NT2/D1 (cell line): Measurements from ENCODE around the gene NEK3.

Source experiments
- DNase-seq: peaks from one replicate; pipeline ENCODE4 v3.0.0-alpha.2; 2011; ENCODE audit warnings: low read depth, low spot score
- H3K27me3 ChIP-seq: 2 replicates; pipeline ENCODE4 v1.6.0; 2011; ENCODE audit warnings: mild to moderate bottlenecking; ENCODE audit not compliant: insufficient read length, insufficient read depth
- H3K36me3 ChIP-seq: 2 replicates; pipeline ENCODE4 v1.6.1; 2011; ENCODE audit warnings: mild to moderate bottlenecking, low read length, mixed read lengths; ENCODE audit not compliant: insufficient read depth, insufficient read length
- H3K4me1 ChIP-seq: 2 replicates; pipeline ENCODE4 v1.5.1; 2011; ENCODE audit not compliant: insufficient read depth, insufficient read length
- H3K4me3 ChIP-seq: 2 replicates; pipeline ENCODE4 v1.5.1; 2011; ENCODE audit warnings: low read depth; ENCODE audit not compliant: insufficient read length
- H3K9ac ChIP-seq: 2 replicates; pipeline ENCODE4 v1.6.0; 2011; ENCODE audit warnings: low read depth; ENCODE audit not compliant: insufficient read length
- H3K9me3 ChIP-seq: 2 replicates; pipeline ENCODE4 v1.5.1; 2011; ENCODE audit warnings: mild to moderate bottlenecking, low read length; ENCODE audit not compliant: insufficient read depth
- SUZ12 ChIP-seq: IDR thresholded peaks from 2 replicates; pipeline ENCODE4 v1.6.1; 2011; ENCODE audit not compliant: insufficient read length, insufficient read depth; ENCODE audit errors: extremely low read depth
- YY1 ChIP-seq: IDR thresholded peaks from 2 replicates; pipeline ENCODE4 v1.6.1; 2011; ENCODE audit not compliant: insufficient read length, insufficient read depth
- ZNF274 ChIP-seq: IDR thresholded peaks from 2 replicates; pipeline ENCODE4 v1.6.1; 2011; ENCODE audit warnings: mild to moderate bottlenecking, low read depth, low read length

The NEK3 gene

DNA sequence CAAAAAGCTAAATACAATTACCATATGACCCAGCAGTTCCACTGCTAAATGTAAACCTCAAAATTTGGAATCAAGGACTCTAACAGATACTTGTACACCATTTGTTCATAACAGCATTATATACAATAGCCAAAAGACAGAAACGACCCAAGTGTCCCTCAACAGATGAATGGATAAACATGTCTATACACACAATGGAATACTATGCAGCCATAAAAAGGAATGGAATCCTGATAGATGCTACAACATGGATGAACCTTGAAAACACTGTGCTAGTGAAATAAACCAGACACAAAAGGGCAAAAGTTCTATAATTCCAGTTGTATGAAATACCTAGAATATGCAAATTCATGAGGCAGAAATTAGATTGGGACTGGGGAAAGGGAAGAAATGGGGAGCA is 12.2 kb downstream of the NEK3 start:
- DNase-seq = no peak
- TF ChIP-seq ZNF274 = no peak
- no peak for TF ChIP-seq SUZ12
- no peak for TF ChIP-seq YY1
- no peaks in the 10 kb centered on the region for H3K27me3 ChIP-seq
- H3K4me3 ChIP-seq = no peak overlapping the region
- no peak overlapping the region for H3K9ac ChIP-seq
- no peaks in the 10 kb centered on the region for H3K36me3 ChIP-seq
- H3K9me3 ChIP-seq = no peaks in the 10 kb centered on the region
- H3K4me1 ChIP-seq = no peaks in the 10 kb centered on the region

DNA sequence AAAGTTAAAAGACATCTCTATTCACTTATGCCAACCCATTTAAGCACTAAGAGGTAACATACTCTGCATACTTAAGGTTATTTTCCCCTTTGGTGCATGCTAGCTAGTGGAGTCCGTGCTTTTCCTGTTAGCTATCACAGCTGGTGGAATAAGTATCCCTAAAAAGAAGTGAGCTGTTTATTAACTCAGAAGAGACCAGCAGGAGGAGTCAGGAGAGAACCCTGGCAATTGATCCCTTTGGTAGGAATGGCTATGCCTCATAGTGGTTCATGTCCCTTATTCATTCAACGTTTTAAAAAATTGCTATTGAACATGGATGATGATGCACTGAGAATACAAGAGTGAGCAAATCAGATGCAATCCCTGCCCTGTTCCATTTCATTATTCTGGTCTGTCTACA is 18.1 kb downstream of the NEK3 start:
- no peak for DNase-seq
- Histone ChIP-seq H3K4me1 (no peaks in the 10 kb centered on the region), H3K9me3 (no peaks in the 10 kb centered on the region), H3K4me3 (no peak overlapping the region), H3K9ac (no peak overlapping the region), H3K27me3 (no peaks in the 10 kb centered on the region), H3K36me3 (no peaks in the 10 kb centered on the region)
- TF ChIP-seq YY1 (no peak), SUZ12 (no peak), ZNF274 (no peak)

DNA sequence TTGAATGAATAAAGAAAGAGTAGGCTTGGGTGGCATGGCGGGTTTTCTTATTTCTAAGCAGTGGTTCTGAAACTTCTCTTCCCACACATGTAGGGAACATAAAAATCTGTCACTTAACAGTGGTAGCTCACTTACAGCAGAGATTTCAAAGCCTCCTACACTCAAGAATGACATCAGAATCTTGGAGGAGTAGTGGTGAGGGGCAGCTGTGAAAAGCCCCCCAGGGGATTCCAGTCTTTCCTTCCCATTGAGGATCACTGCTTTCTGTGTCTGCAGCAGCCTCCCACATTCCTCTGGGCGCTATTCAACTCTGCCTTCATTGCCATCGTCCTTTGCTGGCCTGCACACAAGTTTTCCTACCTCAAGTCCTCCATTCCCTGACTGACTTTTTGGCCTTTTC is 21.9 kb downstream of the NEK3 start:
- H3K4me3 ChIP-seq = no peak overlapping the region
- no peak overlapping the region for H3K9ac ChIP-seq
- H3K27me3 ChIP-seq = no peaks in the 10 kb centered on the region
- H3K4me1 ChIP-seq = no peaks in the 10 kb centered on the region
- TF ChIP-seq YY1 (no peak), SUZ12 (no peak), ZNF274 (no peak)
- H3K9me3 ChIP-seq = no peaks in the 10 kb centered on the region
- DNase-seq = no peak
- no peaks in the 10 kb centered on the region for H3K36me3 ChIP-seq

DNA sequence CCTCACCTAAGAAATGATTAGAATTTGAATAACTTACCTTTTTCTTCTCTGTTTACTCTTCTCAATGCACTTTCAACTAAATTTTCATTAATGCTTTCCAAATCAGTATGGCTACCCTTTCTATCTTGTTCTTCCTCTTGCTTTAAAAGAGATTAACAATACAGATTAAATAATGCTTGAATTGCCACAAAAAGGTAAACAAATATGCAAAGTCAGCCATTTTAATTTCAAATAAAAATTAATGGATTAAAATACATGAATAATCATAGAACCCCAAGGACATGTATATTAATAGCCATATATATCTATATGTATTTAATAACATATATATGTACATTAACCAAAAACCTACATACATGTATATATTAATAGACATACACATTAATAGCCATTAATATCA is 22.6 kb downstream of the NEK3 start:
- H3K4me3 ChIP-seq = no peak overlapping the region
- no peaks in the 10 kb centered on the region for H3K36me3 ChIP-seq
- no peaks in the 10 kb centered on the region for H3K27me3 ChIP-seq
- DNase-seq = no peak
- TF ChIP-seq ZNF274 (no peak), SUZ12 (no peak)
- H3K4me1 ChIP-seq = no peaks in the 10 kb centered on the region
- H3K9me3 ChIP-seq = no peaks in the 10 kb centered on the region
- no peak overlapping the region for H3K9ac ChIP-seq

DNA sequence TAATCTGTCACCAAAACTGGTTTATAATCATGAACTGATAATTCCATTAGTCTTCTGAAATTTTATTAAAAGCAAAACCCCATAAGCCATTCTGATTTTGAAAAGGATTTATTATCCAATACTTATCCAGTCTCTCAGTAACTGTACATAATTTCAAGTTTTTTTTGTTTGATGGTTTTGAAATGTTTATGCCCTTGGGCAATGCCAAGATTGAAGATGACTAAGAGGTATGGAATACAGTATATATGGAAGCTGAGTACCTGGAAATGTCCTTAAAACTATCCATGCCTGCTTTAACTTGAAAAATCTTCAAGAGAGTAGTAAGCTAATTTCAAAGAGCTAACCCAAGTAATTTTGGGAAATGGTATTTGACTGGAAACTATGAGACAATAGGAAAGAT is 28.8 kb downstream of the NEK3 start:
- peaks cover 3% of the 10 kb centered on the region for H3K36me3 ChIP-seq
- H3K9me3 ChIP-seq = no peaks in the 10 kb centered on the region
- no peak overlapping the region for H3K9ac ChIP-seq
- no peak overlapping the region for H3K4me3 ChIP-seq
- no peak for DNase-seq
- no peaks in the 10 kb centered on the region for H3K27me3 ChIP-seq
- TF ChIP-seq YY1 (no peak), SUZ12 (no peak), ZNF274 (no peak)
- no peaks in the 10 kb centered on the region for H3K4me1 ChIP-seq

DNA sequence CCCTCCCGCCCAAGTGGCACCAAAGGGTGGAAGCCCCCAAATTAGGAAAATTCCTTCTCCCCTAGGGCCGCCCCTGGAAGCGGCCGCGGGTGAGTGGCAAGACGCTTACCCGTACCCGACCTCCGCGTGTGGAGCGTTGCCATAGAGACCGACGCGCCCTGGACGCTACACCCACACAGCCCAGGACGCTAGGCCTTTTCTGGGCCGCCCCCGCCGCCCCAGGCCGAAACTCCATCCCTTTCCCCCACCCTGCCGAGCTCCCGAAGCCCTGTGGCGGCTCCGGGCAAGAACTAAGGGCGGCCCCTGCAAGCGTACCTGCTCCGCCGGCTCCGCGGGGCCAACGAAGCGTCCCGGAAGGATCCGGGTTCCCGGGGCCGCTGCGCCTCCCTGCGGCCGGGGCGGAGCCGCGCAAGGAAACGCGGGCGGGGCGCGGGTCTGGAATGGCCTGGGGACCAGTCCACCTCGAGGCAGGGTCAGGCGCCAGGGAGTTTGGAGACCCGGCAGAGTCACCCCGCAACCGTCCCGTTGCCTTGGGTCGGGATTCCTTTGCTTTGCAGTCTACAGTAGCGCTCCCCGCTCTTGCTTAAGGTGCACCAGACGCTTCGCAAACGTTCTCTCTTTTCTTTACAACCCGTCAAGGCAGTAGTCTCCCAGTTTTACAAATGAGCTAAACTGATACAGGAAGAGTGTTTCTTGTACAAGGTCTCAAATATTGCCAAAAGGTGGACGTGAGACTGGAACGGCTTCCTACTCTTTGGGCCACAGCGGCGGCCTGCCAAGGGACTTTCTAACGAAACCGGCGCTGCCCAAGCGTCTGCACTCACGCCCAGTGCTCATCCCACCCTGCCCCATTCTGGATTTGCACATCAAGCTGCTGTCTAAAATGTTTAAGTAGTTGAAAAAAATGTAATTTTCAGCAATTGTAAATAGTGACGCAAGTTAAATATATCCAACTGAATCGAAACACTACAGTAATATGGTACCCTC is 30.4 kb downstream of the NEK3 start, which contains the start of gene NEK5:
TSS of gene NEK5 (minus strand) at position 360 of the 987 bp plus-strand sequence. CDS start 1,591 bp downstream, outside the sequence.
- H3K9me3 ChIP-seq = no peaks in the 10 kb centered on the region
- TF ChIP-seq ZNF274 (no peak), SUZ12 (no peak), YY1 (no peak)
- peak within 1 kb of the TSS; percentile 21 for H3K4me3 ChIP-seq
- H3K36me3 ChIP-seq = peaks cover 3% of the 10 kb centered on the region
- H3K4me1 ChIP-seq = no peaks in the 10 kb centered on the region
- DNase-seq = peak; percentile 49
- no peaks in the 10 kb centered on the region for H3K27me3 ChIP-seq
- no peak within 1 kb of the TSS for H3K9ac ChIP-seq
